Measurements from ENCODE around the gene SAYSD1. TPM values are rescaled to one million over a fixed set of nuclear protein-coding genes. Genes with fewer than 3 reads are reported as not detected.

SAYSD1 gene, protein sequence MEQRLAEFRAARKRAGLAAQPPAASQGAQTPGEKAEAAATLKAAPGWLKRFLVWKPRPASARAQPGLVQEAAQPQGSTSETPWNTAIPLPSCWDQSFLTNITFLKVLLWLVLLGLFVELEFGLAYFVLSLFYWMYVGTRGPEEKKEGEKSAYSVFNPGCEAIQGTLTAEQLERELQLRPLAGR
- 25.6 and 32.1 TPM in 2 replicates for total RNA-seq

DNA sequence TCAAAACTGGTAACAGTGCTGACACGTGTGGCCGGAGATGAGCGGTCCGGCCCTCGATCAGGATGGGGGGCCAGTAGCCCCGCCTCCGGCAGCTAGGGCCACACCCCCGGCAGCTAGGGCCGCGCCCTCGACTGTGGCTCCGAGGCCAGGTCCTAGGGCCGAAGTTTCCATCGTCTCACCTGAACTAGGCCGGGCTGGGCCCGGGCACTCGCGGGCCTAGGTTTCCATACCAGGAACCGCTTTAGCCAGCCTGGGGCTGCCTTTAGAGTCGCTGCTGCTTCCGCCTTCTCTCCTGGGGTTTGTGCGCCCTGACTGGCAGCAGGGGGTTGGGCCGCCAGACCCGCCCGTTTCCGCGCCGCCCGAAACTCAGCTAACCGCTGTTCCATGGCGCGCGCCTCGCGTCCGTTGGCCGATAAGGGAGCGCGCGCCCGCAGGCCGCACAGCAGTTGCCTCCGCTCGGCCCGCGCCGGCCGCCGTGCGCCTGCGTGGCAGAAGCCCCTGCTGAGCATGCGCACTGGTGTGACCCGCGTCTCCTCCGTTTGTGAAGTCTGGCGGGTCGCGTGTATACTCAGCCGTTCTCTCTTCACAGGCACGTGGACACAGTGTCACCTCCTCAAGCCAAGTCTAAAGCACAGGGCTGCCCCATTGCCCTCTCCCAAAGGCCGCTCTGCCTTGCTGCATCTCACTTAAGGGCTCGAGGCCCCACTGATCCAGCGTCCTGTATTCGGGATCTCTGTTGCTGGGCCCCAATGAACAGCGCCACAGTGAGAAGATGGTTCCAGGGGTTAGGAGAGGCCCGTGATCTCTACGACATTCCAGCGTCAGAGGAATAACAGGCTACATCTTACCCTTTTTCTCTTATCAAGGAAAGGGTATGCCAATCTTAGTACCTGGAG is at the start of gene SAYSD1:
TSS of gene SAYSD1 (minus strand) at position 483 of the 896 bp plus-strand sequence. CDS start at position 386, 97 bp downstream.

Other genes starting within 250 kb of the SAYSD1 start
- gene GLP1R, start 66.4 kb downstream of the SAYSD1 start, total RNA-seq: not detected in 2 replicates
- 0.65 and 0.76 TPM in 2 replicates for gene KCNK5, start 114.3 kb upstream of the SAYSD1 start, total RNA-seq
- not detected in 2 replicates for gene KCNK17, start 199.2 kb upstream of the SAYSD1 start, total RNA-seq
- not detected in 2 replicates for gene KCNK16, start 207.5 kb upstream of the SAYSD1 start, total RNA-seq

Data from articular chondrocyte of knee joint (primary cell).